SKM-1 (cell line): ENCODE data around the gene CASTOR1.

Source experiments
- DNase-seq: peaks from one replicate; lab custom pipeline; 2025; ENCODE audit not compliant: unreplicated experiment; lab: John Stamatoyannopoulos, UW

CASTOR1 gene

GRCh38 chr22:30266445-30267381 lies 22.6 kb downstream of the CASTOR1 start, which contains the start of gene OSM:
Gene OSM (minus strand): TSS chr22:30266851. CDS start chr22:30266799, 52 bp downstream.
- DNase-seq: peak; percentile 71

GRCh38 chr22:30265823-30266444 lies 23.4 kb downstream of the CASTOR1 start:
- peak; percentile 67 for DNase-seq

- no peak for DNase-seq
Observed at GRCh38 chr22:30265131-30265720, 24.1 kb downstream of the CASTOR1 start.

- no peak for DNase-seq
Observed at GRCh38 chr22:30263883-30264282, 25.4 kb downstream of the CASTOR1 start.

- peak; percentile 45 for DNase-seq
Observed at GRCh38 chr22:30262917-30263741, 26.2 kb downstream of the CASTOR1 start.

GRCh38 chr22:30262112-30262511 lies 27.2 kb downstream of the CASTOR1 start:
- DNase-seq: no peak

- peak; percentile 15 for DNase-seq
Observed at GRCh38 chr22:30261134-30261533, 28.2 kb downstream of the CASTOR1 start.

- DNase-seq: no peak
Observed at GRCh38 chr22:30260682-30261081, 28.6 kb downstream of the CASTOR1 start.

- DNase-seq: no peak
Observed at GRCh38 chr22:30260276-30260675, 29.0 kb downstream of the CASTOR1 start.

GRCh38 chr22:30254314-30254713 lies 35.0 kb downstream of the CASTOR1 start:
- no peak for DNase-seq

- no peak for DNase-seq
Observed at GRCh38 chr22:30253205-30253852, 36.0 kb downstream of the CASTOR1 start.

GRCh38 chr22:30252411-30253204 lies 36.7 kb downstream of the CASTOR1 start:
- DNase-seq: no peak

- DNase-seq: no peak
Observed at GRCh38 chr22:30251711-30252110, 37.6 kb downstream of the CASTOR1 start.

- no peak for DNase-seq
Observed at GRCh38 chr22:30250661-30251267, 38.5 kb downstream of the CASTOR1 start.

- DNase-seq: no peak
Observed at GRCh38 chr22:30250039-30250565, 39.2 kb downstream of the CASTOR1 start.

- DNase-seq: no peak
Observed at GRCh38 chr22:30249049-30250038, 40.0 kb downstream of the CASTOR1 start.

- DNase-seq: no peak
Observed at GRCh38 chr22:30248484-30248883, 40.8 kb downstream of the CASTOR1 start.

GRCh38 chr22:30247974-30248373 lies 41.3 kb downstream of the CASTOR1 start:
- no peak for DNase-seq
